PC-3 (cell line): ENCODE measurements around the gene FAM120AOS.
"Not testable (repeated sequence)": the region's sequence is repeated elsewhere in the genome, so short reads cannot be mapped to it uniquely, and the experiment has no call there.

Experiments used
- CTCF ChIP-seq: fragments of 300-600 bp; sonication (generic); conservative IDR thresholded peaks from 2 replicates; pipeline ENCODE4 v1.5.1; 2017; ENCODE audit warnings: antibody characterized with exemption, low read depth, mild to moderate bottlenecking, low read length
- EZH2 ChIP-seq: fragments of 300-600 bp; sonication (generic); IDR thresholded peaks from one replicate; pipeline ENCODE4 v1.6.1; 2017; ENCODE audit warnings: antibody characterized with exemption, mild to moderate bottlenecking, low read length; ENCODE audit not compliant: unreplicated experiment
- EZH2phosphoT487 ChIP-seq: fragments of 300-600 bp; sonication (generic); IDR thresholded peaks from 2 replicates; pipeline ENCODE4 v1.6.1; 2018; ENCODE audit warnings: mild to moderate bottlenecking, antibody characterized with exemption, low read length, borderline replicate concordance

DNA sequence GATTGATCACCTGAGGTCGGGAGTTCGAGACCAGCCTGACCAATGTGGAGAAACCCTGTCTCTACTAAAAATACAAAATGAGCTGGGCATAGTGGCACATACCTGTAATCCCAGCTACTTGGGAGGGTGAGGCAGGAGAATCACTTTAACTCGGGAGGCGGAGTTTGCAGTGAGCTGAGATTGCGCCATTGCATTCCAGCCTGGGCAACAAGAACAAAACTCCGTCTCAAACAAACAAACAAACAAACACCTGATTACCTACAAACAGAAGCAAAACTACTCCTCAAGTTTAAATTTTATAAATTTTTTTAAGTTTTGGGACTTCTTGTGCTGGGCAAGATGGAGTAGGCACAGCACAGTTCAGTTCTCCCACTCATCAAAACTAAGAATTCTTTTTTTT lies 14.1 kb downstream of the FAM120AOS start:
- TF ChIP-seq CTCF, EZH2phosphoT487, EZH2: not testable (repeated sequence)
